Measurements from ENCODE around the gene CTXN3.

The CTXN3 gene

DNA sequence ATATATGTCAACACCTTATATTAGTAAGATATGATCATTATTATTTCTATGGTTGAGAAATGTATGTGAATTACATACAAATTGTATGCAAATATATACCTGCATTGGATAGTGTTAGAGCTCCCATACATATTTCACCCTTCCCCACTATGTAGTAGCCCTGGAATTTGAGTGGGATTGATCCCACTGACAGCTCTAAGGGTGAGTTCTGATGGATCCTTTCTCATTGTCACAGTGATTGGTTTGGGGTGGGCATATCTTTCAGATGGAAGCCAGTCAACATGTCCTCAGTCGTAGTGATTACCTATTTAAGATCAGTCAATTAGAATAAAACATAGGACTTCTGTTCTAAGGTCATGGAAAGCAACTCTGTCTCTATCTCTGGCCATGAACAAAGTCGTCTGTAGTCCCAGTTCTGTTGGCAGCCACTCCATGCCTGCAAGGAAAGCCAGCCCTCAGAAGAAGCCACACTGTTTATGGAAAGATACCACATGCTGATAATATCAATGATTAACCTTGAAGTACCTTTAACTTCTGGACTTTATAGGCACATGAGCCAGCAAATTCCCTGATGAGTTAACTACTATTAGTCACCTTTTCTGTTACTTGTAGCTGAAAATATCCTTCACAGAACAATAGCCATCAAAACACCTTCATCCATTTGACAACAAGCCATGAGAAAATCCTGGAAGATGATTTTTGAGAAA lies 49.2 kb downstream of the CTXN3 start:
- DNase-seq (ENCODE audit: low read depth, low spot score) = no peak

GRCh38 chr5:127699416-127699815 lies 50.5 kb downstream of the CTXN3 start:
- DNase-seq (ENCODE audit: low read depth, low spot score) = no peak

- no peak for DNase-seq (ENCODE audit: low read depth, low spot score)
Observed at GRCh38 chr5:127700237-127700766, 51.4 kb downstream of the CTXN3 start.

DNA sequence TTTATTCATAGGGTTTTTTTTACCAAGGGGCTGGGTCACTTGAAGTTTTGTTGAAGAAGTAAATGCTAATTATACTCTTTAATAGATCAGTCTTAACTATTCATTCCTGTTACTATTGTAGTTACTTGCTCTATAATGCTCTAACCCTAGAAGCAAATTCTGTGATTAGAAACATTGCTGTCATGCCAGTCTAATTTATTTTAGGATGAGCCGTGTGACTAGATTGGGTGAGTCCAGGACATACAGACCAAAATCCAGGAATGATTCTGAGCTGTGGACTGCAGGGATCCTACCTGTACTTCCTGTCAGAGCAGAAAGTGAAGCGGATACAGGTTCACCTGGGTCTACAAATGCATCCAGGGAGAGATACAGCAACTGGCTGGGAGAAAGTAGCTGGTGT lies 53.6 kb downstream of the CTXN3 start:
- DNase-seq (ENCODE audit: low read depth, low spot score) = no peak

- DNase-seq (ENCODE audit: low read depth, low spot score) = no peak
Observed at GRCh38 chr5:127702926-127703561, 54.2 kb downstream of the CTXN3 start, which contains the start of gene CCDC192. Gene CCDC192, plus strand, starts transcription at chr5:127703391. Its CDS starts 55 bp downstream, at chr5:127703446.

DNA sequence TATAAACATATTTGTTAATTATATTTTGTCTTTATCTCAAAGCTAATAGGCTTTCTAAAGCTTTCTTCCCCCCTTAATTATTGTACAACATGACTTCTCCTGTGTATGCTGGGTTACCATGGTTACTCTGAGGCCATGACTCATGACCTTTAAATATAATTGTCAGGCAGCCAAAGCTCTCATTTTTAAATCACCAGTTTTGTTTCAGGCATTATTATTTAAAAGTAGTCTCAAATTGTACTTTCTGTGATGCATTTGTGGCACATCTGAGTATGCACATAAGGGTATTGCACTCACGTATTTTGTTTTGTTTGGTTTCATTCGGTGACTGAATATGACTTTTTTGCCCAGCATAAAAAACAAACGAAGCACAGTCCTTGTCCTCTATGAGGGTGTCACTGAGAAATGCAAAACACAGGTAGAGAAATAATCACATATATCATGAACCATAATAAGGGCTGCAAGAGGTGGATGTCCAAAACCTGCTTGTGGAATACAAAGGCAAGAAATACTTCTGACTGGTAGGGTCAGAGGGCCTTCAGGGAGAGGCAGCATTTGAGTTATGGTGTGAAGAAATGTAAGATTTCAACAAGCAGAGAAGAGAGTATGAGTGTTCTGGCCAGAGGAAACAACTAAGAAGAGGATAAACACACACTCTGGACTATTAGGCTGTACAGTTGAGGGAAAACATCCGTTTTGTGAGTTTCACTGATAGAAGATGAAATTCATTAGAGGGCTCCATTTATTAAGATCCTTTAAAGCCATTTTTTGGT lies 56.4 kb downstream of the CTXN3 start:
- no peak for DNase-seq (ENCODE audit: low read depth, low spot score)

DNA sequence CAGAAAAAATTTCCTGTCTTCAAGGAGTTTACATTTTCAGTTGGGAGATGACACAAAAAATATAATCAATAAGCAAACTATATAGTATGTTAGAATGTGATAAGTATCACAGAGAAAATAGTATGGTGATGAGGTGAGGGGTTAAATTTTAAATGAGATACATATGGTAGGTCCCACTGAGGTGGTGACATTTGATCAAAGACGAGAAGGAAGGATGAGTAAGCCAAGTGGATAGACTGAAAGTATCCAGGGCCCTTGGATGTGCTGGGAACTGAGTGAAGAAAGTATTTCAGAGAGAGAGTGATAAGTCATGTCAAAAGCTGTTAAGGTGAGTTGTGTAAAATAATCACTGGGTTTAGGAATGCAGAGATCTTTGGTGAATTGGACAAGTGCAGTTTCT lies 57.8 kb downstream of the CTXN3 start:
- DNase-seq (ENCODE audit: low read depth, low spot score) = no peak

DNA sequence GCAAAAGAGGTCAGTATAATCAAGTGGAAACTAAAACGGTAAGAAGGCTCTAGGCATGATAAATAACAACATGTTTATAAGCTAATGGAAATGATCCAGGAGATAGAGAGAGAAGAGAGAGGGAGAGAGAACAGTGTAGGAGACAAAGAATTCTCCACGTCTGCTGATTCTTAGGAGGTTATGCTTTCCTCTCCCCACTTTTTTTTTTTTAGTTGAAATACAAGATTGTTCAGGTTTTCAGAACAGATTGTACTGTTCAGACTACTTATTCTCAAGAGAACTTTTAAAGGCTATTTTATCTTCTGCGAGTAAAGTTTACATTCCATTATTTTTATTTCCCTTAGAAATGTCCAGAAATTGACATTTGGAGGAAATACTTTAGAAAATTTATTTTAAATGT lies 58.3 kb downstream of the CTXN3 start:
- no peak for DNase-seq (ENCODE audit: low read depth, low spot score)

All from smooth muscle cell of the brain vasculature (primary cell).